ENCODE results near the gene ELP5.
A peak's percentile ranks its signal among the peaks of the same experiment; 100 is the strongest.

Gene ELP5

GRCh38 chr17:7224110-7224509 is 27.9 kb upstream of the ELP5 start:
- H3K36me3 Mint-ChIP-seq (ENCODE audit: low read depth) = peaks cover 89% of the 10 kb centered on the region
- H3K9me3 Mint-ChIP-seq = no peaks in the 10 kb centered on the region
- H3K27ac Mint-ChIP-seq = peak overlapping the region; percentile 2
- H3K27me3 Mint-ChIP-seq = no peaks in the 10 kb centered on the region
- no peak overlapping the region for H3K4me3 Mint-ChIP-seq
- peaks cover 36% of the 10 kb centered on the region for H3K4me1 Mint-ChIP-seq (ENCODE audit: low read depth)
- DNase-seq = no peak

- Mint-ChIP-seq H3K36me3 (ENCODE audit: low read depth) (peaks cover 95% of the 10 kb centered on the region), H3K4me1 (ENCODE audit: low read depth) (peaks cover 33% of the 10 kb centered on the region), H3K4me3 (no peak overlapping the region), H3K27me3 (no peaks in the 10 kb centered on the region), H3K27ac (no peak overlapping the region), H3K9me3 (no peaks in the 10 kb centered on the region)
- no peak for DNase-seq
These were observed 27.3 kb upstream of the ELP5 start for GRCh38 chr17:7224661-7225111.

DNA sequence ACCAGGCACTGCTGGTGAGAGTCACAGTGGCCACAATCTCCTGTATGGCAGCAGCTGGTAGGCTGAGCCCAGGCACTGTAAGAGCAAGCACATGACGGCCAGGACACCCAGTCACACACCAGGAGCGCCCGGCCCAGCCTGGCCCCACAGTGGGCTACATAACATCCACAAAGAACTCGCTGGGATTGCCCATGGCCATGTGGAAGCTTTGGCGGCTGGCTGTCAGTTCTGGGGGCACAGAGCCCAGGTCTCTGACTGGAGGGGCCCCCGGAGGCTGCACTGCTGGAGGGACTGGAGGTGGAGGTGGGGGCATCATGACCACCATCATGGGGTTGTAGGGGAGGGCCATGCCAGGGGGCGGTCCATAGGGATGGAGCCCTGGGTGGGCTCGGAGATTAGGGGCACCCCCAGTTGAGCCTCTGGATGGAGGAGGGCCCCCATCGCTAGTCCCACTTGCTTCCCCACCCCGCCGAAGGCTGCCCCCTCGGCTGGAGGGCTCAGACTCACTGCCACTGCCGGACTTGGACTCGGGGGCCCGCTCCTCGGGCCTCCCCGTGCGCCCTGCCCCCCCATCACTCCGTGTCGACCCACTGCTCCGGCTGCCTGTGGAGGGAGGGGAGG is 26.2 kb upstream of the ELP5 start:
- H3K27ac Mint-ChIP-seq = no peak overlapping the region

DNA sequence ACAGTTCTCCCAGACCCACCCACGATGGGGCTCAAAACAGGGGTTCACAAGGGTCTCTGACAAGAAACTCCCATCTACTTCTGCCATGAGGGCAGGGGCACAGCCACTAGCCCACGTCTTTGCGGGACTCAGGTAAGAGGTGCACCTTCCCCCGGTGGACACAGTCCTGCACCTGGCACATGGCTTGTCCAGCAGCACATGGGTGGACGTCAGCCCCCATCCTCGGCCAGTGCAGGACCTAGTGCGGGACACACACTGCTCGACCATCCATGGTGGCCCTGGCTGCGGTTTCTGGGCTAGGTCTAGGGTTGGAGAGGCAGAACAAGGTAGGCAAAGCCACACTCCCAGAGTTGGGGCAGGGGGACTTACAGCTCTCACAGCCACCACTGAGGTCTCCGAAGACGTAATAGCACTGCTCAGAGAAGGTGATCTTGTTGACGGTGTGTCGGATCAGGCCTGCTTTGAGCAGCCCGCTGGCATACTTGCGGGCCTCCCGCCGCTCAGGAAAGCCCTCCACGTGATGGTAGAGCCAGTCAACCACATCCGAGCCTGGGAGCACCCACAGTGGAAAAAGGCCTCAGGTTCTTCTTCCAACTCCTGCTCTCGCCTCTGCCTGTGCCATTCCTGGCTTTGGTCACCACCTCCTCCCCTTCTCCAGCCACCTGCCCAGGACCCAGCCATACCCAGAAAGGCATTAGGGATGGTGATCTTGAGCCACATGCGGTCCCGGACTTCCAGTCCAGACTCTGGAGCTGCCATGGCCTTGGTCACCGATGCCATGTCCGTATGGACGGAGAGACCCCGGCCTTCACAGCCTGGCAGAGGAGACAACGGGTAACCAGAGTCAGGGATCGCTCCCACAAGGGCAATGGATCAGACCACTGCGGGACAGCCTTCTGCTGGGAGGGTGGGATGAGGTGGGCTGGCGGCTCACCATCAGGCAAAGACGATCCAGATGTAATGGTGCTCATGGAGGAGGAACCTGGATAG is 25.0 kb upstream of the ELP5 start:
- Mint-ChIP-seq H3K9me3 (no peaks in the 10 kb centered on the region), H3K27ac (peak overlapping the region; percentile 69), H3K27me3 (no peaks in the 10 kb centered on the region), H3K4me1 (ENCODE audit: low read depth) (peaks cover 27% of the 10 kb centered on the region), H3K36me3 (ENCODE audit: low read depth) (peaks cover 93% of the 10 kb centered on the region), H3K4me3 (no peak overlapping the region)
- DNase-seq = no peak

More for the DNA sequence above, 26.2 kb upstream of the ELP5 start:
- Mint-ChIP-seq H3K4me3 (no peak overlapping the region), H3K9me3 (no peaks in the 10 kb centered on the region), H3K27me3 (no peaks in the 10 kb centered on the region), H3K36me3 (ENCODE audit: low read depth) (peaks cover 97% of the 10 kb centered on the region), H3K4me1 (ENCODE audit: low read depth) (peaks cover 28% of the 10 kb centered on the region)
- DNase-seq = no peak

DNA sequence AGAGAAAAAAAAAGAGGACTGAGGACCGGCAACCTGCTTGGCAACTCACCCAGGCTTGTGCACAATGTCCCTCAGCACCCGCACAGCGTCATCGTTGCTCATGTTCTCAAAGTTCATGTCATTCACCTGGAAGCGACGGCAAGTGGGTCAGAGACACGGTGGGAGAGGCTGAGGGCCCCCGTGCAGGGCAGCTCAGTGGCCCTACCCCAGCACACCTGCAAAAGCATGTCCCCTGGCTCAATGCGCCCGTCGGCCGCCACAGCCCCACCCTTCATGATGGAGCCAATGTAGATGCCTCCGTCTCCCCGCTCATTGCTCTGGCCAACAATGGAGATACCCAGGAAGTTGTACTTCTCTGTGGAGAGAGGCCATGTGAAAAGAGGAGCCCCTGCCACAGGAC is 23.1 kb upstream of the ELP5 start:
- Mint-ChIP-seq H3K4me1 (ENCODE audit: low read depth) (peaks cover 37% of the 10 kb centered on the region), H3K27me3 (no peaks in the 10 kb centered on the region), H3K9me3 (no peaks in the 10 kb centered on the region), H3K27ac (peak overlapping the region; percentile 52), H3K4me3 (no peak overlapping the region), H3K36me3 (ENCODE audit: low read depth) (peaks cover 90% of the 10 kb centered on the region)
- no peak for DNase-seq

- H3K27ac Mint-ChIP-seq = peak overlapping the region; percentile 52
- no peaks in the 10 kb centered on the region for H3K9me3 Mint-ChIP-seq
- H3K4me3 Mint-ChIP-seq = no peak overlapping the region
- peaks cover 39% of the 10 kb centered on the region for H3K4me1 Mint-ChIP-seq (ENCODE audit: low read depth)
- H3K36me3 Mint-ChIP-seq (ENCODE audit: low read depth) = peaks cover 90% of the 10 kb centered on the region
- no peak for DNase-seq
- no peaks in the 10 kb centered on the region for H3K27me3 Mint-ChIP-seq
These were observed 22.5 kb upstream of the ELP5 start for GRCh38 chr17:7229504-7229903.

DNA sequence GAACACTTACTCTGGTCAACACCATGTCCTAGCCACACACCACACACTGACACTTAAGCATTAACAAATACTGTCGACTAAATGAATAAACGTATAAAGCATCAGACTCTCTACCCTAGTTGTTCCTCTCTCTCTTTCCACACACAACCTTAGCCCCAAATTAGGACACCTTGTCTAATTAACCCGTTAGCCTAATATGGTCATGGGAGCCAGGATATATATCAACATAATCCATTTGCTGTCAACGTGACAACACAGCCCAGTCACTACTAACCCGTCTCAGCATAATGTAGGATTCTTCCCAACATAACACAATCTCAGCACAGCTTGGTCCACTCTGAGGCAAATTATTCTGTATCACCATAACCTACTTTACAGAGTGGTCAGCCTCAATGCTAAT is 19.9 kb upstream of the ELP5 start:
- no peaks in the 10 kb centered on the region for H3K9me3 Mint-ChIP-seq
- H3K4me3 Mint-ChIP-seq = peak overlapping the region; percentile 96
- no peaks in the 10 kb centered on the region for H3K27me3 Mint-ChIP-seq
- H3K4me1 Mint-ChIP-seq (ENCODE audit: low read depth) = peaks cover 65% of the 10 kb centered on the region
- DNase-seq = no peak
- peaks cover 92% of the 10 kb centered on the region for H3K36me3 Mint-ChIP-seq (ENCODE audit: low read depth)
- H3K27ac Mint-ChIP-seq = peak overlapping the region; percentile 13

DNA sequence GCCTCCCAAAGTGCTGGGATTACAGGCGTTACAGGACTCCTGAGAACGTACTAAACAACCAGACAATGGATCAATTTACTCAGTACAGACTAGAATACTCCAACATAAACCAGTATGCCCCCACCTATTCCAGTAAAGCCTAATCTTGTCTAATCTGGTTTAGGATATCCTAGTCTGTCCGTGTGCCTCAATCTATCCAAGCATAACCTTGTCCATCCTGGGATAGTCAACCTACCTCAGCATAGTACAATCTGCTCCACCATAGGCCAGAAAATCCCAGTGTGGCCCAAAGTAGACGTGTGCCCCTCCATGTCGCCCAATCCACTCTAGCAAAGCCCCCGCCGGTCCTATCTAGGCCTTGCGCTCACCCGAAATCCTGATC is 18.3 kb upstream of the ELP5 start:
- Mint-ChIP-seq H3K4me1 (ENCODE audit: low read depth) (peaks cover 60% of the 10 kb centered on the region), H3K27ac (peak overlapping the region; percentile 96), H3K27me3 (no peaks in the 10 kb centered on the region), H3K9me3 (no peaks in the 10 kb centered on the region), H3K36me3 (ENCODE audit: low read depth) (peaks cover 82% of the 10 kb centered on the region), H3K4me3 (peak overlapping the region; percentile 96)
- no peak for DNase-seq

GRCh38 chr17:7234083-7234951 is 17.7 kb upstream of the ELP5 start, which contains the start of gene DVL2:
DVL2 (minus strand) TSS chr17:7234517; CDS start chr17:7234262, 255 bp downstream.
- H3K36me3 Mint-ChIP-seq (ENCODE audit: low read depth) = peaks cover 80% of the 10 kb centered on the region
- peak within 1 kb of the TSS; percentile 96 for H3K4me3 Mint-ChIP-seq
- no peaks in the 10 kb centered on the region for H3K9me3 Mint-ChIP-seq
- peaks cover 56% of the 10 kb centered on the region for H3K4me1 Mint-ChIP-seq (ENCODE audit: low read depth)
- DNase-seq = peak; percentile 95
- peak within 1 kb of the TSS; percentile 96 for H3K27ac Mint-ChIP-seq
- H3K27me3 Mint-ChIP-seq = no peaks in the 10 kb centered on the region

DNA sequence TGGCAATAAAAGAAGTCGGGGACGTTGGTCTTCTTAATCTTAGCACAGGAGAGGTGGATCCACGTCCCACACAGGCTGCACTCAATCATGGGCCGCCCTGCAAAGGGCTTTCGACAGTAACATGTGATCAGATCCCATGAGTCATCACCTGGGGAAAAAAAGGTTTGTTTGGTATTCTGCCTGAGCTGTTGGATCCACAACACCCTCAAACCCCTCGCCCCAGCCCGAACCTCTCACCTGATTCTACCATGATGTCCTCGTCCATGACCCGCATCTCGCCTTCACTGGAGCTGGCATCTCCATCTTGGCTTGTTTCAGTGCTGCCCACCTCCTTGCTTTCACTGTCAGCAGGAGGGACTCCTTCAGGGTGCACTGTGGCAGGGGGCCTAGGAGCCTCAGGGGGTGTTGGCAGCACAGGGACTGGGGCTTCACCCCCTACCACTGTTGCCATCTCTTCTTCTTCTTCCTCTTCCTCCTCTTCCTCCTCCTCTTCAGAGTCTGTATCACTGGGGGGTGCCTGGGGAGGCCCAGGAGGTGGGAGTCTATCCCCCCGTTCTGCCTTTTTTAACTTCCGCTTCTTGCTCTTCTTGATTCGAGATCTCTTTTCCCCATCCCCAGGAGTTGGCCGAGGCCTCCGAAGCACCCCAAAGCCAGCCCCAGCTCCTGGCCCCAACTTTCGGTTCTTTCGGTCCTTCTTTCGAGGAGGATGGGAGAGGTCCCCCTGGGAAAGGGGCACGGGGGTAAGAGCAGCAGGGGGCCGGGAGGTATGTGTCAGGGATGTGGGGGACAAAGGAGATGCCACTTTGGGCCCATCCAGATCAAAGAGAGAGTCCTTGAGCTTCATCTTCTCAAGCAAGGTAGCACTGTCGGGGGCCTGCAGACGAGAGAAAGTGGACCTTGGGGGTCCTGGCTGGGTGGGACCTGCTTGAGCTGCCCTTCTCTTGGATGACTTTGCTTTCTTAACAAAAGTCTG is 16.0 kb upstream of the ELP5 start:
- peaks cover 63% of the 10 kb centered on the region for H3K4me1 Mint-ChIP-seq (ENCODE audit: low read depth)
- H3K27ac Mint-ChIP-seq = peak overlapping the region; percentile 96
- peaks cover 77% of the 10 kb centered on the region for H3K36me3 Mint-ChIP-seq (ENCODE audit: low read depth)
- no peaks in the 10 kb centered on the region for H3K9me3 Mint-ChIP-seq
- H3K4me3 Mint-ChIP-seq = peak overlapping the region; percentile 96
- H3K27me3 Mint-ChIP-seq = no peaks in the 10 kb centered on the region
- DNase-seq = no peak

- peak overlapping the region; percentile 87 for H3K27ac Mint-ChIP-seq
- peak overlapping the region; percentile 98 for H3K4me3 Mint-ChIP-seq
- no peak for DNase-seq
- H3K9me3 Mint-ChIP-seq = no peaks in the 10 kb centered on the region
- H3K36me3 Mint-ChIP-seq (ENCODE audit: low read depth) = peaks cover 80% of the 10 kb centered on the region
- peaks cover 67% of the 10 kb centered on the region for H3K4me1 Mint-ChIP-seq (ENCODE audit: low read depth)
- H3K27me3 Mint-ChIP-seq = no peaks in the 10 kb centered on the region
These were observed 15.2 kb upstream of the ELP5 start for GRCh38 chr17:7236808-7237207.

DNA sequence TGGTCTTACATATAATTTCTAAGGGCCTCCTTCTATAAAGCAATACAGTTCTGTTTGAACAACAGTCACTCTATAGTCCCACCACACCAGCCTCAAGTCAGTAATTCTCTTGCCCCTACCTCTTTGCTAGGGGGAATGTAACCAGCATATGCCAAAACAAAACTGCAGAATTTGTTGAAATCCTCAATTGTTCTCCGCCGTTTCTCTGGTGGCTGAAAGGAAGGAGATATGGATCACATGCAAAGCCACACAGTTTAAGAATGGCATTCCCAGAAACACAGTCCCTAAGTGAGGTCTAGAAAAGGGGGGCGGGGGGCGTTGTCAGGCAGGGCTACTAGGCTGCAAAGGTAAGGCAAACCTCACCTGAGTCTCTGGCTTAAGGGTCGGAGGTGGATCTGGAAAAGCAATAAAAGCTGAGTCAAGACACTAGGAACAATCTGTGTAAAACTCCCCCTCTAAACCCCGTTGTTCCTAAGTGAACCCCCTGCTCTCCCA is 14.7 kb upstream of the ELP5 start:
- H3K27ac Mint-ChIP-seq = peak overlapping the region; percentile 87
- no peaks in the 10 kb centered on the region for H3K27me3 Mint-ChIP-seq
- peaks cover 80% of the 10 kb centered on the region for H3K36me3 Mint-ChIP-seq (ENCODE audit: low read depth)

GRCh38 chr17:7237761-7238419 is 14.1 kb upstream of the ELP5 start:
- Mint-ChIP-seq H3K4me3 (peak overlapping the region; percentile 98), H3K9me3 (no peaks in the 10 kb centered on the region), H3K27me3 (no peaks in the 10 kb centered on the region), H3K27ac (peak overlapping the region; percentile 87), H3K36me3 (ENCODE audit: low read depth) (peaks cover 82% of the 10 kb centered on the region), H3K4me1 (ENCODE audit: low read depth) (peaks cover 66% of the 10 kb centered on the region)
- peak; percentile 90 for DNase-seq

More for the DNA sequence above, 14.7 kb upstream of the ELP5 start:
- DNase-seq = no peak
- peak overlapping the region; percentile 98 for H3K4me3 Mint-ChIP-seq
- peaks cover 65% of the 10 kb centered on the region for H3K4me1 Mint-ChIP-seq (ENCODE audit: low read depth)
- H3K9me3 Mint-ChIP-seq = no peaks in the 10 kb centered on the region
